BJ (cell line): ENCODE data around the gene LRRC8B. TPM values are rescaled to one million over a fixed set of nuclear protein-coding genes. Genes with fewer than 3 reads are reported as not detected.

Experiments used
- CTCF ChIA-PET: fragments of 350-600 bp; formaldehyde crosslinking; extraction: SDS; loops from one replicate; lab custom pipeline; 2021; ENCODE audit warnings: antibody characterized with exemption, inconsistent platforms; lab: Yijun Ruan, JAX
- POLR2A ChIA-PET: fragments of 300-600 bp; sonication (Branson Sonifier 250); formaldehyde crosslinking; extraction: SDS; loops from one replicate; lab custom pipeline; 2021; ENCODE audit warnings: antibody characterized with exemption; lab: Charles Lee
- DNase-seq: peaks from one replicate; pipeline ENCODE4 v3.0.0-alpha.2; 2011; ENCODE audit warnings: low read depth
- H3K27me3 ChIP-seq: 2 replicates; pipeline ENCODE4 v1.6.0; 2011; ENCODE audit warnings: low read length; ENCODE audit not compliant: control insufficient read depth, insufficient read depth
- H3K36me3 ChIP-seq: 2 replicates; pipeline ENCODE4 v1.5.1; 2011; ENCODE audit warnings: low read length; ENCODE audit not compliant: control insufficient read depth, insufficient read depth
- H3K4me3 ChIP-seq: 2 replicates; pipeline ENCODE4 v1.5.1; 2011; ENCODE audit warnings: low read depth, mild to moderate bottlenecking, control low read depth, low read length
- polyA plus RNA-seq: library from polyadenylated mRNA; depleted of rRNA; stranded (reverse); fragments of >200 nt; gene quantifications from 2 replicates; pipeline ENCODE4 v1.2.3, GENCODE V29; 2011
- TF ChIP-seq, protein P1 (sequence below): IDR thresholded peaks from 2 replicates; pipeline ENCODE4 v1.5.1; 2011; ENCODE audit warnings: low read depth, mild to moderate bottlenecking, control low read depth, inconsistent platforms, low read length, moderate library complexity; ENCODE audit not compliant: insufficient read depth

Gene LRRC8B
- polyA plus RNA-seq, 1 experiment, result 0.22 TPM

DNA sequence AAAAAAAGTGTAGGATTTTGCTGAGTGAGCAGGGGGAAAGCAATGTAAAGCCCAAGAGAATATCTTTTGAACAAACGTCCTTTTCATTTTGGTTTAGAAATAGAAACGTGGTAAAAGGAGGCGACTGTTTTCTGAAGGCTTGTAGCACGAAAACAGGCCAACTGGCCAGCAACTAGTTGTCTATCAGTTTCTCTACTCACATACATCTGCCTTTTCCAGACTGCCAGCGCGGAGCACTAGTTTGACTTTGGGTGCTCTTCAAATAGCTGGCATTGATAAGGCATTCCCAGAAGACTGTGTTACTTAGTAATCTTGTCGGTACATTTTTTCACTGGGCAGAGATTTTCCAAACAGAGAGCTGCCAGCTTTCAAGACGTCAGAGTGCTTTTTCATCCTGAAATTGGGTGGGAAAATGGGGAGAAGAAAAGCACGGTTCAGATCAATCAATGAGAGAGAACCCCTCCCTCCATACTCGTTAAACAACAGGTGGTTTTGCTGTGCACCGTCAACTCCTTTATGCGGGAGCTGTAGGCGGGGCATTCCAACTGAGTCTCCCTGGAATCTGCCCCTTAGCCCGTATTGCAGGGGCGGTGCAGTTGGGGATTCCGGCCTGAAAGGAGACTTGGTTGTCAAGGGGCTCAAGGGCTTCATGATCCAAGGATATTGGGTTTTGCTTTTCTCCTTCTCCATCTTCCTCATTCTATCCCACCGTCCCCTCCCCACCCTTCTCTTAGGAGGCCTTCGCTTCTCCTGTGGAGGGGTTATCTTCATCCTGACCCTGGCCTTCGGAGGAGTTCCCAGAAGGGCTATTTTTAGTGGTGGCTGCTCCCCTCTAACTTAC is 107.4 kb downstream of the LRRC8B start:
- peak overlapping the region; percentile 96 for H3K4me3 ChIP-seq
- TF ChIP-seq, protein P1, sequence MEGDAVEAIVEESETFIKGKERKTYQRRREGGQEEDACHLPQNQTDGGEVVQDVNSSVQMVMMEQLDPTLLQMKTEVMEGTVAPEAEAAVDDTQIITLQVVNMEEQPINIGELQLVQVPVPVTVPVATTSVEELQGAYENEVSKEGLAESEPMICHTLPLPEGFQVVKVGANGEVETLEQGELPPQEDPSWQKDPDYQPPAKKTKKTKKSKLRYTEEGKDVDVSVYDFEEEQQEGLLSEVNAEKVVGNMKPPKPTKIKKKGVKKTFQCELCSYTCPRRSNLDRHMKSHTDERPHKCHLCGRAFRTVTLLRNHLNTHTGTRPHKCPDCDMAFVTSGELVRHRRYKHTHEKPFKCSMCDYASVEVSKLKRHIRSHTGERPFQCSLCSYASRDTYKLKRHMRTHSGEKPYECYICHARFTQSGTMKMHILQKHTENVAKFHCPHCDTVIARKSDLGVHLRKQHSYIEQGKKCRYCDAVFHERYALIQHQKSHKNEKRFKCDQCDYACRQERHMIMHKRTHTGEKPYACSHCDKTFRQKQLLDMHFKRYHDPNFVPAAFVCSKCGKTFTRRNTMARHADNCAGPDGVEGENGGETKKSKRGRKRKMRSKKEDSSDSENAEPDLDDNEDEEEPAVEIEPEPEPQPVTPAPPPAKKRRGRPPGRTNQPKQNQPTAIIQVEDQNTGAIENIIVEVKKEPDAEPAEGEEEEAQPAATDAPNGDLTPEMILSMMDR, result no peak
- H3K36me3 ChIP-seq, result no peaks in the 10 kb centered on the region
- ChIA-PET CTCF (interaction anchor here (0.6 to 10.4 kb wide), 7 partner anchors 8 to 149 kb away, joined by 3 to 85 read pairs (median 5); no protein-coding TSS in a partner anchor), POLR2A (interaction anchor here (0.6 kb wide), 1 partner anchor 131 kb away, joined by 3 read pairs; no protein-coding TSS in a partner anchor)
- no peaks in the 10 kb centered on the region for H3K27me3 ChIP-seq
- no peak for DNase-seq

- CTCF ChIA-PET, result interaction anchor here (0.6 to 10.4 kb wide), 6 partner anchors 9 to 131 kb away, joined by 3 to 85 read pairs (median 4); no protein-coding TSS in a partner anchor
- DNase-seq, result no peak
- Histone ChIP-seq H3K36me3 (no peaks in the 10 kb centered on the region), H3K4me3 (peak within 1 kb of the TSS; percentile 96), H3K27me3 (no peaks in the 10 kb centered on the region)
- TF ChIP-seq, protein P1, result no peak
- POLR2A ChIA-PET, result interaction anchor here (0.6 kb wide), 1 partner anchor 130 kb away, joined by 3 read pairs; no protein-coding TSS in a partner anchor
Measured at GRCh38 chr1:89632657-89633247, 108.1 kb downstream of the LRRC8B start, which contains the start of gene LRRC8C. LRRC8C (plus strand) TSS chr1:89633120; CDS start chr1:89686474, 53,354 bp downstream.

- peak overlapping the region; percentile 96 for H3K4me3 ChIP-seq
- TF ChIP-seq, protein P1, result no peak
- H3K36me3 ChIP-seq, result no peaks in the 10 kb centered on the region
- no peaks in the 10 kb centered on the region for H3K27me3 ChIP-seq
- DNase-seq, result no peak
- CTCF ChIA-PET, result interaction anchor here (0.6 to 10.4 kb wide), 5 partner anchors 10 to 130 kb away, joined by 3 to 85 read pairs (median 5); no protein-coding TSS in a partner anchor
- POLR2A ChIA-PET, result no interaction called here
Measured at GRCh38 chr1:89633248-89633799, 108.7 kb downstream of the LRRC8B start.

DNA sequence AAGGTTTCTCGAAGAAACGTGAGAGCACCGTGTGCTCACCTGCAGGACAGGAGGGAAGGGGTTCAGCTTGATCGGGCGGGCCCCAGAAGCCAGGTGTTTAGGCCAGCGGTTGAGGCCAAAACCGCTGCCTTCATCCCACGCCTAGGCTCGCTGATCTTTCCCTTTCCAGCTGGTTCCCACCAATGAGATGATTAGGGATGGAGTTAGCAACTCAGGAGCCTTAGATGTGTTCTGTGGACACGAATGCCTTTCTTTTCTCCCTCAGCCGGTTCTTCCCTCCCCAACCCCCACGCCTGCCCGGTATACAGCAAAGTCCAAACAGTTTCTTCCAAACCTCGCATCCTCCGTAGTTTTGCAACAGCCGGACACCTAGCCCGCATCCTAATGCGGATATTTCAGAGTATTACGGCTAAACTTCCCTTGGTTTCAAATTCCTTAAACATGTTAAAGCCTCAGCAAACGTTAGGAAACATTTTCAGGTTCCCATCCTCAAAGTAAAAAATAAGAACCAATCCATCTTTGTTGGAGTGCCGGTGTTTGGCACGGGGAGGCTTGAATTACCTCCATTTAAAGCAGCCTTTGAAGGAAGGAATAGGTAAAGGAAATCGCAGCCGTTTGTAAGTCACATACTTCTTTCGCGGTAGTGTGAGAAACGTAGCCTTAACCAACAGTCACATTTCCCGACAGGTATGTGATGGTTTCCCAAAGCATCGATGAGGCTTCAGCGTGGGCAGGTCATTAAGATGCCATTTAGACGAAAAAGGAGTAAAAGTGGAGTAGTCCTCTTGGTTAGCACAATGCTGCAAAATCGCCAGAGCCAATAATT is 109.4 kb downstream of the LRRC8B start:
- TF ChIP-seq, protein P1, result no peak
- DNase-seq, result no peak
- ChIA-PET POLR2A (no interaction called here), CTCF (interaction anchor here (10.4 kb wide), 1 partner anchor 130 kb away, joined by 85 read pairs; no protein-coding TSS in a partner anchor)
- no peaks in the 10 kb centered on the region for H3K27me3 ChIP-seq
- peak overlapping the region; percentile 96 for H3K4me3 ChIP-seq
- no peaks in the 10 kb centered on the region for H3K36me3 ChIP-seq
